ENCODE results near the gene CDK5RAP3. TPM values are rescaled to one million over a fixed set of nuclear protein-coding genes. Genes with fewer than 3 reads are reported as not detected.
A peak's percentile ranks its signal among the peaks of the same experiment; 100 is the strongest.

CDK5RAP3 gene
- total RNA-seq, 1 experiment from 2014 or later = 149 TPM

DNA sequence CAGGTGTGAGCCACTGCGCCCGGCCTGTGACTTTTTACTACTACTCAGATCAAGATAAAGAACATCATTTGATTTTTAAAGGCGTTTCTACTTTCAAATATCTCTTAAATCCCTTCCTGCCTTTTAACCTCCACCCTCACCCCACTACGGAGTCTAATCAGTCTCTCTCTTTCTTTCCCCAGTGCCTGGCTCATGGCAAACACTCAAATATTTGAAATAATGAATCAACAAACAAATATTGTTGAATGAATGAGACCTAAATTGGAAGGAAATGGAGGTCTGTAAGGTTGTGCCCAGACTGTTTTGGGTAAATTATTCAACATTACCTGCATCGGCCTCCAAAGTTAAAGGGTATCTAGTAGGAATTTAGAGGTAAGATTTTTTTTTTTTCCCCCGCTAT lies 52.0 kb downstream of the CDK5RAP3 start:
- Histone ChIP-seq H3K4me1 (ENCODE audit: insufficient read depth, low read length) (no peaks in the 10 kb centered on the region), H4K91ac (ENCODE audit: insufficient read length, low read depth, low read length) (no peak overlapping the region), H3K23ac (ENCODE audit: insufficient read length, low read depth, low read length) (no peak overlapping the region), H2BK20ac (ENCODE audit: low read depth, low read length, poor library complexity, severe bottlenecking) (no peak overlapping the region), H3K9me3 (ENCODE audit: control insufficient read depth, low read depth, low read length) (no peaks in the 10 kb centered on the region), H3K56ac (ENCODE audit: insufficient read length, low read depth, low read length) (no peak overlapping the region), H3K27me3 (ENCODE audit: insufficient read depth, low read length) (peaks cover 2% of the 10 kb centered on the region; the same call in 1 of the 2 replicates), H2BK12ac (ENCODE audit: insufficient read length, low read depth, low read length) (no peak overlapping the region), H3K79me2 (ENCODE audit: insufficient read depth, low read length) (no peaks in the 10 kb centered on the region), H4K5ac (ENCODE audit: insufficient read length, low read depth, low read length) (no peak overlapping the region), H3T11ph (ENCODE audit: low read length) (no peak overlapping the region), H3K4ac (ENCODE audit: low read depth, low read length) (no peak overlapping the region), H4K8ac (replicated peaks; ENCODE audit: insufficient read length, low read depth, low read length) (no peak overlapping the region), H4K20me1 (ENCODE audit: control insufficient read depth, insufficient read depth, insufficient read length) (no peaks in the 10 kb centered on the region), H3K79me1 (ENCODE audit: insufficient read depth, low read depth, low read length, poor library complexity, severe bottlenecking) (no peaks in the 10 kb centered on the region), H3K23me2 (ENCODE audit: insufficient read length, low read depth, low read length, poor library complexity, severe bottlenecking) (peaks cover 19% of the 10 kb centered on the region), H2AK5ac (ENCODE audit: insufficient read length, low read length) (no peak overlapping the region), H2BK5ac (ENCODE audit: insufficient read length, low read length) (no peak overlapping the region), H3K4me2 (ENCODE audit: insufficient read depth, insufficient read length, low read length) (peak overlapping the region; percentile 80), H2AFZ (ENCODE audit: low read length) (peak overlapping the region; percentile 16), H3K18ac (ENCODE audit: insufficient read length, low read depth, low read length) (no peak overlapping the region), H3K14ac (ENCODE audit: insufficient read depth, low read length) (no peak overlapping the region), H3K27ac (ENCODE audit: insufficient read length, low read depth, low read length) (no peak overlapping the region), H2BK15ac (ENCODE audit: low read depth, low read length) (no peak overlapping the region), H3K9ac (ENCODE audit: extremely low read depth, insufficient read length, low read length) (no peak overlapping the region), H2BK120ac (ENCODE audit: low read depth, low read length, poor library complexity, severe bottlenecking) (no peak overlapping the region)
- peaks cover 28 to 32% of the 10 kb centered on the region in 2 experiments for H3K4me1 Mint-ChIP-seq
- no CpG with 5 or more reads among the region's 6 CpGs for WGBS (ENCODE audit: extremely low coverage, insufficient read length, low lambda C conversion rate)
- DNase-seq = no peak
- no peaks in the 10 kb centered on the region; a peak in 1 of 5 replicates for H3K9me3 Mint-ChIP-seq
- H3K27me3 Mint-ChIP-seq (ENCODE audit: low read depth) = peaks cover 37% of the 10 kb centered on the region
- no peaks in the 10 kb centered on the region for H3K36me3 Mint-ChIP-seq (ENCODE audit: insufficient read depth in 1 of 3, low read depth in 3 of 3)
- TF ChIP-seq, protein P1, sequence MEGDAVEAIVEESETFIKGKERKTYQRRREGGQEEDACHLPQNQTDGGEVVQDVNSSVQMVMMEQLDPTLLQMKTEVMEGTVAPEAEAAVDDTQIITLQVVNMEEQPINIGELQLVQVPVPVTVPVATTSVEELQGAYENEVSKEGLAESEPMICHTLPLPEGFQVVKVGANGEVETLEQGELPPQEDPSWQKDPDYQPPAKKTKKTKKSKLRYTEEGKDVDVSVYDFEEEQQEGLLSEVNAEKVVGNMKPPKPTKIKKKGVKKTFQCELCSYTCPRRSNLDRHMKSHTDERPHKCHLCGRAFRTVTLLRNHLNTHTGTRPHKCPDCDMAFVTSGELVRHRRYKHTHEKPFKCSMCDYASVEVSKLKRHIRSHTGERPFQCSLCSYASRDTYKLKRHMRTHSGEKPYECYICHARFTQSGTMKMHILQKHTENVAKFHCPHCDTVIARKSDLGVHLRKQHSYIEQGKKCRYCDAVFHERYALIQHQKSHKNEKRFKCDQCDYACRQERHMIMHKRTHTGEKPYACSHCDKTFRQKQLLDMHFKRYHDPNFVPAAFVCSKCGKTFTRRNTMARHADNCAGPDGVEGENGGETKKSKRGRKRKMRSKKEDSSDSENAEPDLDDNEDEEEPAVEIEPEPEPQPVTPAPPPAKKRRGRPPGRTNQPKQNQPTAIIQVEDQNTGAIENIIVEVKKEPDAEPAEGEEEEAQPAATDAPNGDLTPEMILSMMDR (conservative IDR thresholded peaks at IDR 0.05) = no peak
- 0 out of 5 replicates have a peak overlapping the region, but pooled peaks of 1 of the 2 experiments have one; percentile 30 for H3K4me3 Mint-ChIP-seq
- no peak overlapping the region for H3K27ac Mint-ChIP-seq
